HUDEP-2 (cell line): ENCODE results near the gene RBM7.

Source experiments
- DNase-seq, 76 experiments: peaks; one replicate each; lab custom pipeline; 2025; ENCODE audit not compliant: unreplicated experiment in 76 of 76; lab: John Stamatoyannopoulos, UW

RBM7 gene

GRCh38 chr11:114442536-114442935 lies 42.1 kb downstream of the RBM7 start:
- peak in 17 of 76 experiments; percentile 1 to 57 (median 22) for DNase-seq

GRCh38 chr11:114447444-114447843 lies 47.0 kb downstream of the RBM7 start:
- no peak for DNase-seq

GRCh38 chr11:114447892-114448291 lies 47.4 kb downstream of the RBM7 start:
- DNase-seq, result no peak

GRCh38 chr11:114448749-114449482 lies 48.5 kb downstream of the RBM7 start:
- DNase-seq, result no peak

GRCh38 chr11:114449845-114450244 lies 49.4 kb downstream of the RBM7 start:
- peak in 67 of 76 experiments; percentile 2 to 87 (median 47) for DNase-seq

- DNase-seq, result no peak
Measured at GRCh38 chr11:114452399-114452798, 51.9 kb downstream of the RBM7 start.
